ENCODE results near the gene ANP32B.

The ANP32B gene

DNA sequence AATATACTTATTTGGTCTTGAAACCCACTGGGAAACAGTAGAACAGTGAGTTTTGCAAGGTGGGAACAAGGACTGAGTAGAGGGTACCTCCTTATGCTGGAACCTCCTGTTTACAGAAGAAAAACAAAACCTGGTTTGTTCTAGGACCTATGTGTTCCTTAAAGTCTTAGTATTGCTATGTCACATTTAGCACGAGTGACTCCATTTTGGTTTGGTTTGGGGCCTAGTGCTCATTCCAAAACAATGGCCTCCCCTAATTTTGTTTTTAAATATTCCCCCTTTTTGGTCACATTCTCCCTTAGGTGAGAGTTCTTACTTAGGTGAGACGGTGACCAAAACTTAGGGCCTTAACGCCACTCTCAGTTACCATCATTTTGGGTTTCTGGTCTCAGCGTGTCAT, 67.2 kb downstream of the ANP32B start:
- no peak for DNase-seq
- intact Hi-C loops (cut with DNase I): no loop called here

DNA sequence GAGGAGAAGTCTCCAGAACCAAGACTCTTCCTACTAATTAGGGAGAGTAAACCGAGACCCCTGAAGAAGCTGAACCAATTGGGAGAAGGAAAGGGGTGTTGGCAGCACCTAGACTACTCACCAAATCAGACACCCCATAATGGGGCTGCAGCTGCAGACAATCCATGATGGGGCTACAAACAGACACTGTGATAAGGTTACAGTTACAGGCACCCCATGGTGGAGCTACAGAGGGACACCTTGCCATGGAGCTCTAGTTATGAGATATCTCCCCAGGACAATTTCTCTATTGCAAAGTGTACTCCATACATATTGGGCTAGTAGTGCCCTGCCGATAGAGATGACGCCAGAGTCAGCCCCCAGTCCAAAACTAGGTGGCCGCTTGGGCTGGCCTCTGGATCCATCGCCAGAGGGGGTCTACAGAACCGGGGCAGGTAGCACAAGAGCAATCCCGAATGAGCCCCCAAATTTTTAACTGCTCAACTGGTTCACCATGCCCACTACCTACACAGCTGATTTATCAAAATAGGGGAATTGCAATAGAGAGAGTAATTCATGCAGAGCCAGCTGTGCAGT, 71.3 kb downstream of the ANP32B start:
- intact Hi-C loops (cut with DNase I): no loop called here
- DNase-seq: no peak

DNA sequence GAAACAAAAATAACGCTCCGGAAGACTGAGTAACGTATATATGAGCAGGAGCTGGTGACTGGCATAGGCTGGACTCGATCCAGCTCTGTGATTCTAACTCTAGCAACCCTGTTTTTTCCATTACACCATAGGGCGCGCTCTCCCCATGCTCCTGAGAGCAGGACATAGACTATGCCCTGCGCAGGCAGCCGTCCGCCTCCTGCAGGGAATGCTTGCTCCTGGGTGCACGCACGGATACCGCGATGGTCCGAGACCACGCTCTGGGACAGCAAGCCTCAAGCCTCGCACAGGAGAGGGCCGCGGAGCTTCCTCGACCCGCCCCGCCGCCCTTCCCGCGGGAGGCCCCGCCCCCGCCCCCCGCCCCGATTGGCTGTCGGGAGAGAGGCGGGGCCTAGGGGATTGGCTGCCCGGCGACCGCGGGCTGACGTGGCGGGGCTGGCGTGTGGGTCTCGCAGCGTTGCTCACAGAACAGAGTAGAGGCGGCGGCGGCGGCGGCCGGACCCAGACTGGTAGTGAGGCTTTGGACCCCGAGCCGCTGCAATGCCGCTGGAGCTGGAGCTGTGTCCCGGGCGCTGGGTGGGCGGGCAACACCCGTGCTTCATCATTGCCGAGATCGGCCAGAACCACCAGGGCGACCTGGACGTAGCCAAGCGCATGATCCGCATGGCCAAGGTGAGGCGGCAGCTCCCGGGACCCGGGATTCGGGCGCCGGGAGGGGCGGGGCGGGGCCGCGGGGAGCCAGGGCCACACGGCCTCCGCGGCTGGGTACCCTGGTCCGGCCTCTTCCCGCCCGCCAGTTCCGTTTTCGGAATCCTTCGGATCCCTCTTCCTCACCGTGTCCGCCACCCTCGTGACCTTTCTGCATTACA, 73.4 kb downstream of the ANP32B start, which contains the start of gene NANS:
Gene NANS, plus strand, starts transcription at position 464 of the 869 bp plus-strand sequence. Its CDS starts 77 bp downstream, at position 541.
- peak; percentile 86 to 99 (median 93) for DNase-seq
- intact Hi-C loops (cut with DNase I): loop anchor here (5.0 kb wide), 1 partner anchor 201 kb away; the partner anchor contains the start of gene TBC1D2

DNA sequence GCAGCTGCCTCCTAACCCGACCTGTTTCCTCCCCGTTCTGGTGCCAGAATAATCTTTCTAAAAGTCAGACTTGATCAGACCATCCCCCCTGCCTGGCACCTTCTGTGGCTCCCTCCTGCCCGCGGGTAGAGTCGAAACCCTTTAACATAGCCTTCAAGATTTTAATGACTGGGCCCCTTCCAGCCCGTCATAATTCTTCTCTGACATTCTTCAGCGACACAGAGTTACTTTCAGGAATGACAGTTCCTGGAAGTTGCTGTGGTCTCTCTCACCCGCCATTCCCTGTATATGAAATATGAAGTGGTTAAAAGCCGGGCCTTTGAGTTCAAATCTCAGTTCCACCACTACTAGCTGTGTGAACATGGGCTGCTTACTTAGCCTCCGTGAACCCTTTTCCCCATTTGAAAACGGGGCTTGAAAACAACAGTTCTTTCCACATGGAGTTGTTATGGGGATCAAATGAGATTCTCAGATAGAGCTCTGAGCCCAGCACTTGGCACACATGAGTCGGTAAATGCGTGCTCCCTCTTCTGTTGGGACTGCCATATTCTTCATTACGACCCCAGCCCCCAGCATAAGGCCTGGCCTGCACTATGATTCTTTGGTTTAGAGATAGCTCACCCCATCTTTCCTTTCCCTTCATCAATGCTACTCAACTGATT, 74.1 kb downstream of the ANP32B start:
- intact Hi-C loops (cut with DNase I): loop anchor here (5.0 kb wide), 1 partner anchor 200 kb away; the partner anchor contains the start of gene TBC1D2
- DNase-seq: peak in 1 of 10 donors; percentile 44

DNA sequence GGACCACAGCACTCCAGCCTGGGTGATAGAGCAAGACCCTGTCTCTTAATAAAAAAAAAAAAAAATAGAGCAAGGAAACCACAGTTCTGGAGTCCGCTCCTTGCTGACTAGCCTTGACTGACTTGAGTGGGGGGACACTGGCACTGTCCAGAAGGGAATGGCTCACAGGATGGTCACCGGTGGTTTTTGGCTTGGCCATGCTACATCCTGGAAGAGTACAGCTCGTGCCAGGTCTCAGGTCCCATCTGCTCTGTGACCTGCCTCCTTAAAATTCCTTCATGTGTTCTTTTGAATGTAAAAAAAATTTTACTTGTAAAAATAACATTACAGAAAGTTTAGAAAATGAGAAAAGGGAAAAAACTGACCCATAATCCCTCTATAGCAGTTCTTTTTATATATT, 79.0 kb downstream of the ANP32B start:
- DNase-seq: peak in 1 of 10 donors; percentile 7
- intact Hi-C loops (cut with DNase I): no loop called here

DNA sequence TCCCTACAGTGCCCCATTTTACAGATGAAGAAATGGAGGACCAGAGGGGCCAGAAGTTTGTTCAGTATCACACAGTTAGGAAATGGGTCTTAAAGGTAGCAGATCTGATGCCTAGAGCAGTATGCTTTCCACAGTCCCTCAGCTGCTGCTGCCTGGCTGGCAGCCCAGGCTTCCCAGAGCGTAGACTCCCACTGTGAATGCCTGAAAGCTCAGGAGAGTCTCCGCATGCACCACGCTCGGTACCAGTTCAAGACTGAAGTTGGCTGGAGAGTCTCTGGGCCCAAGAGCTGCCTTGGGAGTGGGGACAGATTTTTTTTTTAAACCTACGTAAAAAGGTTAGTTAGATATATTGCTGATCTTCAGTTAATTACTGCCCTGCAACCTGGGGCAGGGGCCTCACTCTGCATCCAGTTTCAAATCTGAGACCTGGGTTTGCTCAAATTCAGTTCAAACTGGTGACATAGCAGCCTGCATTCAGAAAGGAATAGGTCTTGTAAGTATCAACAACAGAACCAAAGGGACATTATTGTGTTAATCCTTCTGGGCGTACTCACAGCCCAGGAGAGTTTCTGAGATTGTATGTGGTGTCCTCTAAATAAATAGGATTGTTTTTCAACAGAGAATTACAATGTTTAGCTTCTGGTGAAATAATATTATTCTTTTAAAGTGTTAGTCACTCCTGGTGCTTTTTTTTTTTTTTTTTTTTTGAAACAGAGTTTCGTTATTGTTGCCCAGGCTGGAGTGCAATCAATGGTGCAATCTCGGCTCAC, 81.7 kb downstream of the ANP32B start:
- intact Hi-C loops (cut with DNase I): no loop called here
- DNase-seq: peak in 5 of 10 donors; percentile 25 to 83 (median 44)

All from posterior cingulate gyrus (tissue), 11 donors.